ENCODE measurements around the gene MMP14. TPM values are rescaled to one million over a fixed set of nuclear protein-coding genes. Genes with fewer than 3 reads are reported as not detected.

Gene MMP14
- total and polyA plus RNA-seq, 2 of the 13 experiments (the other 11 are each of a cell fraction or from before 2014, with no cell fraction given), result 5.2 to 9.8 TPM

- no peak for TF ChIP-seq ZBTB40 (IDR thresholded peaks at IDR 0.05)
- TF ChIP-seq ZBTB40 (CRISPR knock-in tag; IDR thresholded peaks at IDR 0.05), result no peak; the same call in 1 of the 2 replicates
- TF ChIP-seq GTF2F1 (IDR thresholded peaks at IDR 0.05; ENCODE audit: low read length), result no peak
- no peak for TF ChIP-seq GPBP1L1 (CRISPR knock-in tag; IDR thresholded peaks at IDR 0.05)
- no peak for TF ChIP-seq AGO1 (IDR thresholded peaks at IDR 0.05; ENCODE audit: low read depth, low read length, poor library complexity, severe bottlenecking)
- no peak for TF ChIP-seq ZNF407 (CRISPR knock-in tag; IDR thresholded peaks at IDR 0.05; ENCODE audit: not compliant biosample characterization)
- TF ChIP-seq RBM39 (IDR thresholded peaks at IDR 0.05; ENCODE audit: low read depth, low read length, poor library complexity, severe bottlenecking), result no peak
- no peak for TF ChIP-seq REXO4 (CRISPR knock-in tag; IDR thresholded peaks at IDR 0.05; ENCODE audit: borderline replicate concordance)
- no peak for TF ChIP-seq TBP (CRISPR knock-in tag; IDR thresholded peaks at IDR 0.05)
These were observed 18.8 kb downstream of the MMP14 start (continued) for GRCh38 chr14:22854963-22855724.
